PC-9 (cell line): ENCODE results near the gene NDUFA7. TPM values are rescaled to one million over a fixed set of nuclear protein-coding genes. Genes with fewer than 3 reads are reported as not detected.

Experiments
- BruUV-seq: library from RNA; stranded (reverse); fragments of 400-500 nt; replicated peaks from 2 replicates; lab custom pipeline; 2021; lab: Mats Ljungman, UMichigan
- CTCF ChIA-PET: fragments of 300-600 bp; sonication (Branson Sonifier 250); formaldehyde crosslinking; loops from one replicate; lab custom pipeline; 2022; ENCODE audit warnings: antibody characterized with exemption; lab: Charles Lee
- POLR2A ChIA-PET: fragments of 300-600 bp; sonication (Branson Sonifier 250); formaldehyde crosslinking; loops from one replicate; lab custom pipeline; 2022; ENCODE audit warnings: antibody characterized with exemption; ENCODE audit not compliant: unreplicated experiment; lab: Charles Lee
- DNase-seq, 2 experiments: peaks; one replicate each; pipeline versions ENCODE4 v3.0.0 to v3.0.0-alpha.2; 2015 to 2022; ENCODE audit warnings: mixed read lengths in 1 of 2
- H2AFZ ChIP-seq: fragments of 200-600 bp; sonication (generic); 2 replicates; pipeline ENCODE4 v1.8.1; 2017; ENCODE audit warnings: antibody characterized with exemption
- H3F3A ChIP-seq: fragments of 200-600 bp; sonication (generic); 2 replicates; pipeline ENCODE4 v1.8.1; 2017; ENCODE audit warnings: antibody characterized with exemption, mild to moderate bottlenecking, low read depth; ENCODE audit not compliant: insufficient read depth
- H3K27ac ChIP-seq: fragments of 200-600 bp; sonication (generic); 2 replicates; pipeline ENCODE4 v1.6.1; 2016; ENCODE audit warnings: mixed run types
- H3K27me3 ChIP-seq: fragments of 200-600 bp; sonication (generic); 2 replicates; pipeline ENCODE4 v1.6.1; 2016; ENCODE audit warnings: low read depth, mixed run types; ENCODE audit not compliant: insufficient read depth
- H3K36me3 ChIP-seq: fragments of 200-600 bp; sonication (generic); 2 replicates; pipeline ENCODE4 v1.6.1; 2016; ENCODE audit warnings: low read depth, mixed run types
- H3K4me1 ChIP-seq: fragments of 200-600 bp; sonication (generic); replicated peaks from 2 replicates; pipeline ENCODE4 v1.6.1; 2016; ENCODE audit warnings: mixed run types; ENCODE audit not compliant: insufficient read depth
- H3K4me2 ChIP-seq: fragments of 200-600 bp; sonication (generic); 2 replicates; pipeline ENCODE4 v1.6.1; 2017; ENCODE audit warnings: mixed run types
- H3K4me3 ChIP-seq: fragments of 200-600 bp; sonication (generic); 2 replicates; pipeline ENCODE4 v1.6.1; 2016; ENCODE audit warnings: mixed run types
- H3K79me2 ChIP-seq: fragments of 200-600 bp; sonication (generic); 2 replicates; pipeline ENCODE4 v1.6.1; 2017; ENCODE audit warnings: low read depth, mixed run types
- H3K9me2 ChIP-seq: fragments of 200-600 bp; sonication (generic); 2 replicates; pipeline ENCODE4 v1.8.1; 2017; ENCODE audit warnings: mild to moderate bottlenecking; ENCODE audit not compliant: insufficient read depth
- H3K9me3 ChIP-seq: fragments of 200-600 bp; sonication (generic); 2 replicates; pipeline ENCODE4 v1.8.1; 2016; ENCODE audit warnings: low read depth; ENCODE audit not compliant: insufficient read depth
- H4K20me1 ChIP-seq: fragments of 200-600 bp; sonication (generic); 2 replicates; pipeline ENCODE4 v1.8.1; 2017; ENCODE audit not compliant: insufficient read depth
- CTCF ChIP-seq: fragments of 200-600 bp; sonication (generic); conservative IDR thresholded peaks from 2 replicates; pipeline ENCODE4 v1.6.1; 2017; ENCODE audit warnings: mixed run types, antibody characterized with exemption, mild to moderate bottlenecking, moderate library complexity
- EZH2 ChIP-seq: fragments of 200-600 bp; sonication (generic); IDR thresholded peaks from 2 replicates; pipeline ENCODE4 v1.8.0; 2017; ENCODE audit warnings: antibody characterized with exemption, low read depth
- intact Hi-C: fragments of 100-400 bp; cut with micrococcal nuclease; formaldehyde crosslinking; loops from one replicate; pipeline ENCODE4 v1.10.0; 2022; ENCODE audit not compliant: unreplicated experiment
- total RNA-seq: library from RNA; stranded (reverse); gene quantifications from 2 replicates; pipeline ENCODE4 v1.2.3, GENCODE V29; 2021

NDUFA7 gene
- total RNA-seq, 1 experiment from 2014 or later: 61.7 TPM

GRCh38 chr19:8363803-8364771 lies 42.9 kb upstream of the NDUFA7 start, which contains the start of gene ANGPTL4:
TSS of gene ANGPTL4 (plus strand) at chr19:8364155. CDS start at chr19:8364322, 167 bp downstream.
- Histone ChIP-seq H3K27me3 (no peaks in the 10 kb centered on the region), H3K79me2 (no peaks in the 10 kb centered on the region), H3K9me3 (no peaks in the 10 kb centered on the region), H3K36me3 (no peaks in the 10 kb centered on the region), H3F3A (peaks cover 37% of the 10 kb centered on the region), H3K9me2 (no peaks in the 10 kb centered on the region), H3K27ac (peak within 1 kb of the TSS; percentile 75), H3K4me2 (peak within 1 kb of the TSS; percentile 8; the same call in 1 of the 2 replicates), H4K20me1 (no peaks in the 10 kb centered on the region), H3K4me3 (no peak within 1 kb of the TSS), H2AFZ (no peak within 1 kb of the TSS), H3K4me1 (peaks cover 57% of the 10 kb centered on the region)
- TF ChIP-seq EZH2: no peak
- TF ChIP-seq CTCF: no peak
- CTCF ChIA-PET: interaction anchor here (0.7 kb wide), 1 partner anchor 1826 kb away, joined by 7 read pairs; no protein-coding TSS in a partner anchor
- TSS peak; percentile 24 for BruUV-seq
- POLR2A ChIA-PET: no interaction called here
- intact Hi-C loops: loop anchor here (2.0 to 10.0 kb wide), 2 partner anchors 27 to 91 kb away; partner anchors contain the start of gene RAB11B
- peak in 1 of 2 experiments; percentile 33 for DNase-seq

GRCh38 chr19:8361921-8362793 lies 41.0 kb upstream of the NDUFA7 start:
- peak; percentile 93 to 98 for DNase-seq
- no TSS peak for BruUV-seq
- ChIA-PET CTCF (interaction anchor here (0.6 to 1.0 kb wide), 2 partner anchors 51 to 144 kb away, joined by 4 read pairs; partner anchors contain the start of gene MARCHF2), POLR2A (interaction anchor here (1.1 kb wide), 1 partner anchor 29 kb away, joined by 4 read pairs; no protein-coding TSS in a partner anchor)
- Histone ChIP-seq H3K9me2 (no peaks in the 10 kb centered on the region), H4K20me1 (no peaks in the 10 kb centered on the region), H3K4me1 (peaks cover 53% of the 10 kb centered on the region), H3K79me2 (no peaks in the 10 kb centered on the region), H3K4me3 (no peak overlapping the region), H3K36me3 (no peaks in the 10 kb centered on the region), H2AFZ (no peak overlapping the region), H3K9me3 (no peaks in the 10 kb centered on the region), H3K27ac (peak overlapping the region; percentile 75), H3K27me3 (no peaks in the 10 kb centered on the region), H3K4me2 (peak overlapping the region; percentile 62), H3F3A (peaks cover 35% of the 10 kb centered on the region)
- intact Hi-C loops: loop anchor here (2.0 to 10.0 kb wide), 2 partner anchors 29 to 93 kb away; partner anchors contain the start of gene RAB11B
- TF ChIP-seq CTCF (no peak), EZH2 (no peak)

DNA sequence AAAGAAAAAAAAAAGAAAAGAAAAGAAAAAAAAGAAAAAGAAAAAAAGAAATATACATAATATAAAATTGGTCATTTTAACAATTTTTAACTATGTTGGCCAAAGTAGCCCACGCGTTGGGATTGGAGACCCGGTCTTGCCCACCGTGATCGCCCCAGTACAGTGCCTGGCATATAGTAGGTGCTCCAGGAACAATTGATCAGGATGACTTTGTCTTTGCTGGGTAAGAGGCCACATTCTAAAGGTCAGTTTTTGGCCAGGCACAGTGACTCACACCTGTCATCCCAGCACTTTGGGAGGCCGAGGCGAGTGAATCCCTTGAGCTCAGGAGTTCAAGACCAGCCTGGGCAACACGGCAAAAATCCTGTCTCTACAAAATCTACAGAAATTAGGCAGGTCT lies 39.0 kb upstream of the NDUFA7 start:
- H3K4me1 ChIP-seq: peaks cover 63% of the 10 kb centered on the region
- ChIA-PET CTCF (no interaction called here), POLR2A (no interaction called here)
- BruUV-seq: no TSS peak
- intact Hi-C loops: loop anchor here (10.0 kb wide), 1 partner anchor 95 kb away; no protein-coding TSS in a partner anchor
- no peak for TF ChIP-seq EZH2
- no peak for TF ChIP-seq CTCF
- H3K27me3 ChIP-seq: no peaks in the 10 kb centered on the region
- H3K79me2 ChIP-seq: no peaks in the 10 kb centered on the region
- no peaks in the 10 kb centered on the region for H3K9me2 ChIP-seq
- H3F3A ChIP-seq: peaks cover 41% of the 10 kb centered on the region
- H3K27ac ChIP-seq: no peak overlapping the region
- no peaks in the 10 kb centered on the region for H4K20me1 ChIP-seq
- H3K9me3 ChIP-seq: no peaks in the 10 kb centered on the region
- H3K4me3 ChIP-seq: no peak overlapping the region
- no peaks in the 10 kb centered on the region for H3K36me3 ChIP-seq
- H3K4me2 ChIP-seq: no peak overlapping the region
- H2AFZ ChIP-seq: no peak overlapping the region
- DNase-seq: no peak
